ENCODE results near the gene CCDC174.

Gene CCDC174

GRCh38 chr3:14706096-14706495 is 54.5 kb downstream of the CCDC174 start:
- DNase-seq: no peak

DNA sequence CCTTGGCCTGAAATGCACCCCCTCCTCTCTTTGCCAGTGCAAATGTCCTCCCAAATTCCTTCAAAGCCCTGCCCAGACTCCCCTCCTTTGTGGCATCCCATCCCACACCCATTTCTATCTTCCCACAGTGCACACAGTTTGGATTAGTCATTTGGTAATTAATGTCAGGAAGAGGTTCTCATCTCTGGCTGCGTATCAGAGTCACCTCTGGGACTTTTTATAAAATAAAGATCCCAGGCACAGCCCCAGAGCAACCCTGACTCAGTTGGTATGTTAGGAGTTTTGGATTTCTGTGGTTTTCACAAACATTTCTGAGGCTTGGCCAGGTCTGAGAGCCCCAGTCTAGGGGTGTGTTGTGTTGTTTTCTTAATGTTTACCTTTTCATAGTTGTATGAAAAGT is 65.0 kb downstream of the CCDC174 start:
- no peak for DNase-seq

- DNase-seq: no peak
Measured at GRCh38 chr3:14717307-14717706, 65.7 kb downstream of the CCDC174 start.

GRCh38 chr3:14718539-14718938 is 67.0 kb downstream of the CCDC174 start:
- DNase-seq: no peak

DNA sequence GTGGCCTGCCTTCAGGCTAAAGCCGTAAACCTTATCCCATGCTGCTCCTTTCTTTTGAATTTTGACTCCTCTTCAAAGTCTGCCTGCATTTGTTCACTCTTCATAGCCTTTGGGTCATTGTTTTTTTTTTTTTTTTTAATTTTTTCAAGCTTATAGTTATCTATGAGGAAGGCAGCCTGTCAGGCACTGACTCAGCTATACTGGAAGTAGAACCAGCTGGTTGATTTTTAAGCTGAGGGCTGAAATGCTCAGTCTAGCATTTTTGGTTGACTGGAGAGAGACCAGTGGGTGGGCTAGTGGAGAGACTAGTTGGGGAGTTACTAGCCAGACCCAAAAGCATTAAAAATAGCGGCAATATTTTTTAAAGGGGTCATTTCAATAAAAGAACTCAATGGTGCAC is 67.4 kb downstream of the CCDC174 start:
- DNase-seq: no peak

DNA sequence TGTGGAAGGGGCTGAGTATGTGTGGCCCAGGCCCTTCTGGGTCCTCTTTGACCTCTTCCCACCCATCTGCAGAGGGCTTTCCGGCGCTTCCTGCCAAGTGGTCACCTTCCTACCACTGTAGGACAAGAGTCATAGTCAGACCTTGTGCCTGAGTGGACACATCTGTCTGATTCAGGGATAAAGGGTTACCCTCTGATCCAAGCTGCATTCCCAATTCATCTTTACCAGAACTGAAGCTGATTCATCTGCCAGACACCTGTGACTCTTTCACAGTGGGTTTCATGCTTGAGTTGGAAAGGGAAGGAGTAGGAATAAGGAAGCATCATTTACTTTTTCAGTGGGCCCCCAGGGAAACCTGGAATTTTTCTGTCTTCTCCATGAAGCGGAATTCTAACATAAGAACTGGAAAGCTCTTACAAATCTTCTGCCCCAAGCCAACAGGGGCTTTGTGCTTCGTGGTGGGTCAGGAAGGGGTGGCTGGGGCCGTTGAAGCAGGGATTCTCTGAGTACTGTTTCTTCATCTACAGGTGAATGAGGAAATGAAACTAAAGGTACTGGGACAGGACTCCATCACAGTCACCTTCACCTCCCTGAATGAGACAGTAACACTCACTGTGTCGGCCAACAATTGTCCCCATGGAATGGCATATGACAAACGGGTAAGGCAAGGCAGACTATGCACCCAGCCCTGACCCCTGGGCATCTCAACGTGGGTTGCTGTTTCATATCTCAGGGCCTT is 69.7 kb downstream of the CCDC174 start:
- DNase-seq: no peak

Data from HCEC 1CT (cell line).